ENCODE measurements around the gene HOXA2. TPM values are rescaled to one million over a fixed set of nuclear protein-coding genes. Genes with fewer than 3 reads are reported as not detected.

HOXA2 gene
- total RNA-seq, 1 donor from 2014 or later = 2.0 TPM

DNA sequence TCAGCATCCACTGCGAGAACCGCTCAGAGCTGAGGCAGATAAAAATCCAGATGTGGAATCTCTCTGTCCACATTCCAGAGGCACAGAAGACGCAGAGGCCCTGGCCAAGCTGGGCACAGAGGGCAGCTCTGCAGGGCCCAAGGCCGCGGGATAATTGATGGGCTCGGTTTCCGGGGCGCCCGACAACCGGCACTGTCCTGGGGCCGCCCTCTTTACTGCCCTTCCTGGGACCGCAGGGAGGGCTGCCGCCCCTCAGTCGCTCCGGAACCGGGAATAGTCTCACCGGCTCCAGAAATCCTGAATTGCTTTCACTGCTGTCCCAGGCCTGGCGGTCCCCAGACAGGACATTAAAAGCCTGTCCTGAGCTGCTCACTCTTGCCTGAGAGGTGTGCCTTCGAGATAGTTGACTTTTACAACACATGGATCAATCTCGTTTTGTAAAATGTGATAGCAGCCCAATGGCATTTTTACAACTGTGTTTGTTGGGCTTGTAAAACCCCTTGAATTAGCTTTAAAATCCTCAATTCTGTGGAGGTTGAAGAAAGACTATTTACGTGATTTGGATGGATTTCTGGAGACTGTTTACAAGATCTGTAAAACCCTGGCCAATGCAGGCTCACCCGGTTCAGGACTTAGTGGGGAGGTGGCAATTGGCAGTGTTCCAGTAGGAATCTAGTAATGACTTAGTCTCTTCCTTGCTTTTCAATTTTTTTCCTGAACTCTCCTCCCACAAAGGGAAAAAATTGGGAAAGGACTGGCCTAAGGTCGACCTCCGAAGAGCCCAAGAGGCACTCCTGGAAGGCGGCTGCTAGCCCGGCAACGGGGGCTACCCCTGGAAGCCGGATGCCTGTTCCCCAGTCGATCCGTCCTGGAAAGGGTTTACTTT lies 46.5 kb upstream of the HOXA2 start:
- peaks cover 48% of the 10 kb centered on the region for H3K4me1 ChIP-seq
- TF ChIP-seq POLR2AphosphoS5 (IDR thresholded peaks at IDR 0.05; ENCODE audit: insufficient read depth in 1 of 2, low read depth in 1 of 2) (no peak), POLR2A (IDR thresholded peaks at IDR 0.05) (no peak)
- TF ChIP-seq, protein P1, sequence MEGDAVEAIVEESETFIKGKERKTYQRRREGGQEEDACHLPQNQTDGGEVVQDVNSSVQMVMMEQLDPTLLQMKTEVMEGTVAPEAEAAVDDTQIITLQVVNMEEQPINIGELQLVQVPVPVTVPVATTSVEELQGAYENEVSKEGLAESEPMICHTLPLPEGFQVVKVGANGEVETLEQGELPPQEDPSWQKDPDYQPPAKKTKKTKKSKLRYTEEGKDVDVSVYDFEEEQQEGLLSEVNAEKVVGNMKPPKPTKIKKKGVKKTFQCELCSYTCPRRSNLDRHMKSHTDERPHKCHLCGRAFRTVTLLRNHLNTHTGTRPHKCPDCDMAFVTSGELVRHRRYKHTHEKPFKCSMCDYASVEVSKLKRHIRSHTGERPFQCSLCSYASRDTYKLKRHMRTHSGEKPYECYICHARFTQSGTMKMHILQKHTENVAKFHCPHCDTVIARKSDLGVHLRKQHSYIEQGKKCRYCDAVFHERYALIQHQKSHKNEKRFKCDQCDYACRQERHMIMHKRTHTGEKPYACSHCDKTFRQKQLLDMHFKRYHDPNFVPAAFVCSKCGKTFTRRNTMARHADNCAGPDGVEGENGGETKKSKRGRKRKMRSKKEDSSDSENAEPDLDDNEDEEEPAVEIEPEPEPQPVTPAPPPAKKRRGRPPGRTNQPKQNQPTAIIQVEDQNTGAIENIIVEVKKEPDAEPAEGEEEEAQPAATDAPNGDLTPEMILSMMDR (IDR thresholded peaks at IDR 0.05) = no peak
- no peaks in the 10 kb centered on the region for H3K27me3 ChIP-seq
- peaks cover 0 to 7% of the 10 kb centered on the region in 2 donors for H3K36me3 ChIP-seq
- intact Hi-C loops (cut with DNase I) = no loop called here
- H3K27ac ChIP-seq = peak overlapping the region; percentile 84
- peak in 1 of 2 donors; percentile 84 for DNase-seq (ENCODE audit: extremely low spot score in 2 of 2)
- peak overlapping the region; percentile 49 to 57 for H3K4me3 ChIP-seq
- no peaks in the 10 kb centered on the region for H3K9me3 ChIP-seq

DNA sequence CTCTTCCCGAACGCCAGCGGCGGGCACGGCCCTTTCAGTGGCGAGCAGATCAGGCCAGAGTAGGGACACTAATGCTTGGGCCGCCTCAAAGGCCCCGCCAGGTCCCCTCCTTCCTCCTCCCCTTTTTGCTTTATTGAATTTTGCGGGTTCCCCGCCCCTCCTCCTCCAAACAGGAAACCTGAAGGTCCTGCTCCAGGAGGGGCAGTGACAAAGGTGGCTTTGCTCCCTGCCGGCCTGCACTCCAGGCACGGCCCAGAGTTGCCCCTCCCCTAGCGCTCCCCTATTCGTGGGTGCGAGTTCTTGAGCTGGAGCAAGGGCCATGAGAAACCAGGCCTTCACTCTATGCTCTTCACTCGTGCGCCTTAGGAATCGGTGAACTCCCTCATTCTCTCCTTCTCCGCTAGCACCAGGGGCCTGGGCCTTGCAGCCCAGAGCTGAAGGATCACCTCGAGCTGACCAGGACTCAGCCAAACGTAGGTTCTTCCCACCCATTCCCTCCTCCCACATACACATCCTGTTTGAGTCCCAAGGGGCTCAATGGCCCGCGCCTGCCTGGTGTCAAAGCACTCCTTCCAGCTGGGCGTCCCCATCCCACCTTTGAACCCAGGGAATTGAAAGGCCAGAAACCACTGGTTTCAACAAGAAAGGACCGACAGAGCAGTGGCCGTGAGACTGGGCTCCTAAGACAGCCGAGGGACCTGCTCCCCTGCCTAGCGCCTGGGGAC lies 45.7 kb upstream of the HOXA2 start:
- DNase-seq (ENCODE audit: extremely low spot score in 2 of 2) = peak in 1 of 2 donors; percentile 69
- peaks cover 0 to 7% of the 10 kb centered on the region in 2 donors for H3K36me3 ChIP-seq
- no peaks in the 10 kb centered on the region for H3K9me3 ChIP-seq
- intact Hi-C loops (cut with DNase I) = no loop called here
- H3K27me3 ChIP-seq = no peaks in the 10 kb centered on the region
- peak overlapping the region; percentile 39 to 49 for H3K4me3 ChIP-seq
- H3K4me1 ChIP-seq = peaks cover 46% of the 10 kb centered on the region
- H3K27ac ChIP-seq = peak overlapping the region; percentile 84
- TF ChIP-seq, protein P1 (IDR thresholded peaks at IDR 0.05) = no peak
- TF ChIP-seq POLR2A (IDR thresholded peaks at IDR 0.05) (no peak), POLR2AphosphoS5 (IDR thresholded peaks at IDR 0.05; ENCODE audit: insufficient read depth in 1 of 2, low read depth in 1 of 2) (no peak)

DNA sequence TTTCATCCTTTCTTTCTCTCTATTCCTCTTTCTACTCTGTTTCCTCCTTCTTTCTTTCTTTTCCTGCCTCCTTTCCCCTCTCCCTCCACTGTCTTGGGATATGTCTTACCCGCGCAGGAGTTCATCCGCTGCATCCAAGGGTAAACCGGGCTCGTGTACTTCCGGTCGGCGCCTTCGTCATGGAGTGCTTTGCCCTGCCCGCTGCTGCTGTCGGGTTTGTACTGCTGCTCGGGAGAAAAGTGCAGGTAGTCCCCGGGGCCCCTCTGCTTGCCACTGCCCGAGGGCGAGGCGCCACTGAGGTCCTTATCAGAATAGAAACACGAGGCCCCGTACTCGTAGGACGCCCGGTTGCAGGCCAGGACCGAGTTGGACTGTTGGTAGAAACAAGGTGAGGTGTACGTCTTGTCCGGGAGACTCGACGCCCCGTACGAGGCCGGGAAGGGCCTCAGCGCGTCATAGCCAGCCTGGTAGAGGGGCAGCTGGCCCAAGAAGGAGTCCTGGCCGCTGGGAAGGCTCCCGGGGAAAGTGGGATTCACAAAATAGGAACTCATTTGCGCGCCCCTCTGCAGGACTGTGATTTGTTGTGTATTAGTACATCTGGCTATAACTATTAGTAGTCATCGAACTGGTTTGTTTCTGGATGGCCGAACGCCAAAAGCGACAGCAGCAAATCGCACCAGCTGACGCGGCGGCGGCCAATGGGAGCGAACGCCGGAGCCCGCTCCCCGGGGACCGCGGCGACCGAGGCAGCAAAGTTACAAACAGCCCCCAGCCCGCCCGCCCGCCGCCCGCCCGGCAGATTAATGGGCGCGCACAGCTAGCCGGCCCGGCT lies 44.9 kb upstream of the HOXA2 start, which contains the start of gene HOXA6:
HOXA6 (minus strand) TSS at position 576 of the 832 bp plus-strand sequence; CDS start at position 551, 25 bp downstream.
- Histone ChIP-seq H3K27me3 (no peaks in the 10 kb centered on the region), H3K4me3 (peak within 1 kb of the TSS; percentile 39 to 49), H3K36me3 (peaks cover 0 to 7% of the 10 kb centered on the region in 2 donors), H3K9me3 (no peaks in the 10 kb centered on the region), H3K4me1 (peaks cover 46% of the 10 kb centered on the region), H3K27ac (peak within 1 kb of the TSS; percentile 84)
- intact Hi-C loops (cut with DNase I) = no loop called here
- DNase-seq (ENCODE audit: extremely low spot score in 2 of 2) = peak in 1 of 2 donors; percentile 85
- TF ChIP-seq, protein P1 (IDR thresholded peaks at IDR 0.05) = no peak
- TF ChIP-seq POLR2A (IDR thresholded peaks at IDR 0.05) = no peak
- TF ChIP-seq POLR2AphosphoS5 (IDR thresholded peaks at IDR 0.05; ENCODE audit: insufficient read depth in 1 of 2, low read depth in 1 of 2) = peak in 1 of 2 donors; percentile 5

DNA sequence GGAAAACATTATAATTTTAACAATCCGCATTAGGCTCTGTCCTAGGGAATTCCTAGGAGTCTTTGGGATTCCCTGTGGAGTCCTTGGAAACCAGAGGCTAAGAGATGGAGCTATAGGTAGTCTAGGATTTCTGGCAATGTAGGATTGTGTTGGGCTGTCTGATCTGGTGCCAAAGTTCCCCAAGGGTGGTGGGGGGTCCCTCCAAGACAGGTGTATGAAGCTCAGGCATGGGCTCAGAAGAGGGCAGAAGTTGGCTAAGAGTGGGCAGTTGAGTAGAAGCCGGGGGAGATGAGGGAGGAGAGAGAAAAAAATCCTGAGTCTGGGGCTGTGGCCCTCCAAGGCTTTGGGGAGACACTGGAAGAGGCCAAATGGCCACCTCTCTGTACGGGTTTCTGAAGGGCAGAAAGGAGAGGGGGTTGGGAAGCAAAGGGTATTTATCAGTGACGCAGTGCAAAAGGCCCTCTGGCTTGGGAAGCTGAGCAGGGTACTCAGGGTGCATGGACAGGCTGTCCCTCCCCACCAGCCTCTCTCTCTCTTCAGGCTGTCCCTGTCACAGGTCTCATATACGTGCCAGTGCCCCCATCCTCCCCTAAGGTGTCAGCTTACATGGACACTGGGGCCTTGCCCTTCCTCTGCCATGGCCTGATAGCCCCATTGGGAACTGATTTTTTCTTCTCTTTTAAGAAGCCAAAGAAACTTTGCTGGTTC lies 44.2 kb upstream of the HOXA2 start:
- no peaks in the 10 kb centered on the region for H3K27me3 ChIP-seq
- H3K4me1 ChIP-seq = peaks cover 43% of the 10 kb centered on the region
- H3K9me3 ChIP-seq = no peaks in the 10 kb centered on the region
- peaks cover 0 to 10% of the 10 kb centered on the region in 2 donors for H3K36me3 ChIP-seq
- peak in 1 of 2 donors; percentile 76 for DNase-seq (ENCODE audit: extremely low spot score in 2 of 2)
- intact Hi-C loops (cut with DNase I) = no loop called here
- peak overlapping the region in 1 of 2 donors; percentile 49 for H3K4me3 ChIP-seq
- TF ChIP-seq POLR2A (IDR thresholded peaks at IDR 0.05) (no peak), POLR2AphosphoS5 (IDR thresholded peaks at IDR 0.05; ENCODE audit: insufficient read depth in 1 of 2, low read depth in 1 of 2) (no peak)
- TF ChIP-seq, protein P1 (IDR thresholded peaks at IDR 0.05) = no peak
- no peak overlapping the region for H3K27ac ChIP-seq
